Putamen (tissue), 1 donor: ENCODE measurements around the gene TAS2R42.

ENCODE experiments used
- DNase-seq: peaks from one replicate; pipeline ENCODE4 v3.0.0-alpha.2; 2016; ENCODE audit warnings: low spot score

TAS2R42 gene

DNA sequence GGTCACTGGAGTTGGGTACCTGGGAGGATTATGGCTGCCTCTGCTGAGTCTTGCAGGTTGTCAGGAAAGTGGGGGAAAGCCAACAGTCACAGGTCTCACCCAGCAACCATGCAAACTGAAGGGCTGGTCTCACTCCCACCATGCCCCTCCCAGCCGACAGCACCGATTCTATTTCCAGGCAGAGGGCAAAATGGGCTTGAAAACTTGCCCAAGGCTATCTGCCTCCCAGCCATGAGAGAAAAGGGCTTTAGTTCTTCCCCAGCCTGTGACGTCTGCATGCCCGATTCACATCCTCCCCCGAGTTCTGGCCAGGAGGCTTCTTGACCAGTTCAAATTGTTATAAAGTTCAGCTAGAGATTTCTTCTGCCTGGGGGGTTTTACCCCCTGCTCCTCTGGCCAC is 42.4 kb downstream of the TAS2R42 start:
- no peak for DNase-seq

DNA sequence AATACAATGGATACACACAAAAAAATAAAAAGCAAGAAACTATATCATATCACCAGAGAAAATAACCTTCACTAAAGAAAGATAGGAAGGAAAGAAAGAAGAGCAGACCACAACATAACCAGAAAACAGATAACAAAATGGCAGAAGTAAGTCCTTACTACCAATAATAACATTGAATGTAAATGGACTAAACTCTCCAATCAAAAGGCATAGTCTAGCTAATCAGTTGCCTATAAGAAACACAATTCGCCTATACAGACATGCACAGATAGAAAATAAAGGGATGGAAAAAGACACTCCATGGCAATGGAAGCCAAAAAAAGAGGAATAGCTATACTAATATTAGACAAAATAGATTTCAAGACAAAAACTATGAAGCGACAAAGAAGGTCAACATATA is 43.4 kb downstream of the TAS2R42 start:
- no peak for DNase-seq

DNA sequence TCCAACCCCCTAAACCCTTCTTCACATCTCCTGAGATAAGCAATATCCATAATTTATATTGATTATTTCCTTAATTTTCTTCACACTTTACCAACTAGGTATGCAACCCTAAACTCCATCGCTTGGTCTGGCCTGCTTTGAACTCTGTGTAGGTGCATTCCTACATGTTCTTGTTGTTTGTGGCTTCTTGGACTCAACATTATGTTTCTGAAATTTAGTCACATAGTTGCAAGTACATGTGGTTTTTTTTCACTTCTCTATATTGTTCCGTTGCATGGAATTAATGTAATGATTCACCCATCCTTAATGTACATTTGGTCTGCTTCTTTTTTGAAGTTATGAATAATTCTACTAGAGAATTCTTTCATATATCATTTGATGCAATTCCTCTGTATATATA is 50.7 kb downstream of the TAS2R42 start:
- DNase-seq: no peak
